Upper lobe of left lung (tissue), 4 donors: Measurements from ENCODE around the gene AP1G1.

ENCODE experiments used
- CTCF ChIP-seq, 6 experiments: fragments of 450-650 bp in 4 of 6; fragments of 200-600 bp in 2 of 6; sonication (generic) in 2 of 6; IDR thresholded peaks; one replicate each; pipeline ENCODE4 v1.5.1; 2016 to 2019; ENCODE audit warnings: antibody characterized with exemption in 6 of 6
- EP300 ChIP-seq, 4 donors: sonication (generic); formaldehyde crosslinking; IDR thresholded peaks; one replicate each; pipeline ENCODE4 v1.5.1; 2017; ENCODE audit warnings: antibody characterized with exemption in 4 of 4, control low read depth in 2 of 4
- POLR2A ChIP-seq, 4 donors: fragments of 450-650 bp; IDR thresholded peaks; one replicate each; pipeline ENCODE4 v1.5.1; 2016 to 2017; ENCODE audit warnings: antibody characterized with exemption in 4 of 4, mild to moderate bottlenecking in 2 of 4
- POLR2AphosphoS5 ChIP-seq, 2 donors: sonication (generic); formaldehyde crosslinking; IDR thresholded peaks; one replicate each; pipeline ENCODE4 v1.5.1; 2017; ENCODE audit warnings: antibody characterized with exemption in 2 of 2

GRCh38 chr16:71778780-71779179, 29.9 kb downstream of the AP1G1 start:
- TF ChIP-seq CTCF (IDR thresholded peaks at IDR 0.05) (no peak), POLR2A (IDR thresholded peaks at IDR 0.05) (no peak), POLR2AphosphoS5 (IDR thresholded peaks at IDR 0.05) (no peak), EP300 (IDR thresholded peaks at IDR 0.05) (no peak)
